Measurements from ENCODE around the gene ASAP3. TPM values are rescaled to one million over a fixed set of nuclear protein-coding genes. Genes with fewer than 3 reads are reported as not detected.
A peak's percentile ranks its signal among the peaks of the same experiment; 100 is the strongest.

Gene ASAP3
- total and polyA plus RNA-seq, 2 of the 13 experiments (the other 11 are each of a cell fraction or from before 2014, with no cell fraction given), result 32.6 to 37.0 TPM

GRCh38 chr1:23530087-23530746, 46.2 kb upstream of the ASAP3 start (continued):
- TF ChIP-seq, protein P1, sequence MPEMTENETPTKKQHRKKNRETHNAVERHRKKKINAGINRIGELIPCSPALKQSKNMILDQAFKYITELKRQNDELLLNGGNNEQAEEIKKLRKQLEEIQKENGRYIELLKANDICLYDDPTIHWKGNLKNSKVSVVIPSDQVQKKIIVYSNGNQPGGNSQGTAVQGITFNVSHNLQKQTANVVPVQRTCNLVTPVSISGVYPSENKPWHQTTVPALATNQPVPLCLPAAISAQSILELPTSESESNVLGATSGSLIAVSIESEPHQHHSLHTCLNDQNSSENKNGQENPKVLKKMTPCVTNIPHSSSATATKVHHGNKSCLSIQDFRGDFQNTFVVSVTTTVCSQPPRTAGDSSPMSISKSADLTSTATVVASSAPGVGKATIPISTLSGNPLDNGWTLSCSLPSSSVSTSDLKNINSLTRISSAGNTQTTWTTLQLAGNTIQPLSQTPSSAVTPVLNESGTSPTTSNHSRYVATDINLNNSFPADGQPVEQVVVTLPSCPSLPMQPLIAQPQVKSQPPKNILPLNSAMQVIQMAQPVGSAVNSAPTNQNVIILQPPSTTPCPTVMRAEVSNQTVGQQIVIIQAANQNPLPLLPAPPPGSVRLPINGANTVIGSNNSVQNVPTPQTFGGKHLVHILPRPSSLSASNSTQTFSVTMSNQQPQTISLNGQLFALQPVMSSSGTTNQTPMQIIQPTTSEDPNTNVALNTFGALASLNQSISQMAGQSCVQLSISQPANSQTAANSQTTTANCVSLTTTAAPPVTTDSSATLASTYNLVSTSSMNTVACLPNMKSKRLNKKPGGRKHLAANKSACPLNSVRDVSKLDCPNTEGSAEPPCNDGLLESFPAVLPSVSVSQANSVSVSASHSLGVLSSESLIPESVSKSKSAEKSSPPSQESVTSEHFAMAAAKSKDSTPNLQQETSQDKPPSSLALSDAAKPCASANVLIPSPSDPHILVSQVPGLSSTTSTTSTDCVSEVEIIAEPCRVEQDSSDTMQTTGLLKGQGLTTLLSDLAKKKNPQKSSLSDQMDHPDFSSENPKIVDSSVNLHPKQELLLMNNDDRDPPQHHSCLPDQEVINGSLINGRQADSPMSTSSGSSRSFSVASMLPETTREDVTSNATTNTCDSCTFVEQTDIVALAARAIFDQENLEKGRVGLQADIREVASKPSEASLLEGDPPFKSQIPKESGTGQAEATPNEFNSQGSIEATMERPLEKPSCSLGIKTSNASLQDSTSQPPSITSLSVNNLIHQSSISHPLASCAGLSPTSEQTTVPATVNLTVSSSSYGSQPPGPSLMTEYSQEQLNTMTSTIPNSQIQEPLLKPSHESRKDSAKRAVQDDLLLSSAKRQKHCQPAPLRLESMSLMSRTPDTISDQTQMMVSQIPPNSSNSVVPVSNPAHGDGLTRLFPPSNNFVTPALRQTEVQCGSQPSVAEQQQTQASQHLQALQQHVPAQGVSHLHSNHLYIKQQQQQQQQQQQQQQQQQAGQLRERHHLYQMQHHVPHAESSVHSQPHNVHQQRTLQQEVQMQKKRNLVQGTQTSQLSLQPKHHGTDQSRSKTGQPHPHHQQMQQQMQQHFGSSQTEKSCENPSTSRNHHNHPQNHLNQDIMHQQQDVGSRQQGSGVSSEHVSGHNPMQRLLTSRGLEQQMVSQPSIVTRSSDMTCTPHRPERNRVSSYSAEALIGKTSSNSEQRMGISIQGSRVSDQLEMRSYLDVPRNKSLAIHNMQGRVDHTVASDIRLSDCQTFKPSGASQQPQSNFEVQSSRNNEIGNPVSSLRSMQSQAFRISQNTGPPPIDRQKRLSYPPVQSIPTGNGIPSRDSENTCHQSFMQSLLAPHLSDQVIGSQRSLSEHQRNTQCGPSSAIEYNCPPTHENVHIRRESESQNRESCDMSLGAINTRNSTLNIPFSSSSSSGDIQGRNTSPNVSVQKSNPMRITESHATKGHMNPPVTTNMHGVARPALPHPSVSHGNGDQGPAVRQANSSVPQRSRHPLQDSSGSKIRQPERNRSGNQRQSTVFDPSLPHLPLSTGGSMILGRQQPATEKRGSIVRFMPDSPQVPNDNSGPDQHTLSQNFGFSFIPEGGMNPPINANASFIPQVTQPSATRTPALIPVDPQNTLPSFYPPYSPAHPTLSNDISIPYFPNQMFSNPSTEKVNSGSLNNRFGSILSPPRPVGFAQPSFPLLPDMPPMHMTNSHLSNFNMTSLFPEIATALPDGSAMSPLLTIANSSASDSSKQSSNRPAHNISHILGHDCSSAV (CRISPR knock-in tag; IDR thresholded peaks at IDR 0.05; ENCODE audit: borderline replicate concordance), result no peak
- no peak for TF ChIP-seq ZNF772 (CRISPR knock-in tag; IDR thresholded peaks at IDR 0.05)
- TF ChIP-seq ZNF777 (CRISPR knock-in tag; IDR thresholded peaks at IDR 0.05), result peak; percentile 94
- TF ChIP-seq, protein P2, sequence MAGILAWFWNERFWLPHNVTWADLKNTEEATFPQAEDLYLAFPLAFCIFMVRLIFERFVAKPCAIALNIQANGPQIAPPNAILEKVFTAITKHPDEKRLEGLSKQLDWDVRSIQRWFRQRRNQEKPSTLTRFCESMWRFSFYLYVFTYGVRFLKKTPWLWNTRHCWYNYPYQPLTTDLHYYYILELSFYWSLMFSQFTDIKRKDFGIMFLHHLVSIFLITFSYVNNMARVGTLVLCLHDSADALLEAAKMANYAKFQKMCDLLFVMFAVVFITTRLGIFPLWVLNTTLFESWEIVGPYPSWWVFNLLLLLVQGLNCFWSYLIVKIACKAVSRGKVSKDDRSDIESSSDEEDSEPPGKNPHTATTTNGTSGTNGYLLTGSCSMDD (CRISPR knock-in tag; IDR thresholded peaks at IDR 0.05), result no peak
- no peak for TF ChIP-seq NONO (IDR thresholded peaks at IDR 0.05)
- peak; percentile 40 for TF ChIP-seq NONO (CRISPR knock-in tag; conservative IDR thresholded peaks at IDR 0.05)
- TF ChIP-seq TCF7L2 (IDR thresholded peaks at IDR 0.05; ENCODE audit: low read depth, low read length), result no peak
- no peak for TF ChIP-seq MYC (CRISPR knock-in tag; IDR thresholded peaks at IDR 0.05; ENCODE audit: borderline replicate concordance)
- TF ChIP-seq BRD4 (CRISPR knock-in tag; IDR thresholded peaks at IDR 0.05), result no peak
- 0 out of 2 replicates have a peak, but pooled peaks have one; percentile 44 for TF ChIP-seq ZNF773 (CRISPR knock-in tag; IDR thresholded peaks at IDR 0.05; ENCODE audit: borderline replicate concordance)
- no peak for TF ChIP-seq ZNF598 (CRISPR knock-in tag; IDR thresholded peaks at IDR 0.05; ENCODE audit: borderline replicate concordance)
- 0 out of 2 replicates have a peak, but pooled peaks have one; percentile 27 for TF ChIP-seq ZNF280B (CRISPR knock-in tag; IDR thresholded peaks at IDR 0.05; ENCODE audit: borderline replicate concordance)
- TF ChIP-seq AGO2 (optimal IDR thresholded peaks at IDR 0.05; ENCODE audit: low read depth, low read length), result no peak
- peak; percentile 53; the same call in 1 of the 2 replicates for TF ChIP-seq ZNF24 (IDR thresholded peaks at IDR 0.05)
- TF ChIP-seq MEF2D (CRISPR knock-in tag; IDR thresholded peaks at IDR 0.05), result no peak
- TF ChIP-seq, protein P3, sequence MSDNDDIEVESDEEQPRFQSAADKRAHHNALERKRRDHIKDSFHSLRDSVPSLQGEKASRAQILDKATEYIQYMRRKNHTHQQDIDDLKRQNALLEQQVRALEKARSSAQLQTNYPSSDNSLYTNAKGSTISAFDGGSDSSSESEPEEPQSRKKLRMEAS (IDR thresholded peaks at IDR 0.05), result peak; percentile 1; the same call in 1 of the 2 replicates
- TF ChIP-seq, protein P4, sequence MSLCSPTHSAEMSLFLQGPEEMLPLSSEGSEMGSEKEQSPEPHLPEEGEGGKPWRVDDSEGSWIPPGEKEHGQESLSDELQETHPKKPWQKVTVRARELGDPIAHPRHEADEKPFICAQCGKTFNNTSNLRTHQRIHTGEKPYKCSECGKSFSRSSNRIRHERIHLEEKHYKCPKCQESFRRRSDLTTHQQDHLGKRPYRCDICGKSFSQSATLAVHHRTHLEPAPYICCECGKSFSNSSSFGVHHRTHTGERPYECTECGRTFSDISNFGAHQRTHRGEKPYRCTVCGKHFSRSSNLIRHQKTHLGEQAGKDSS (CRISPR knock-in tag; IDR thresholded peaks at IDR 0.05; ENCODE audit: borderline replicate concordance, low read depth), result peak; percentile 99
- no peak for TF ChIP-seq MAFK (conservative IDR thresholded peaks at IDR 0.05 in 1 of 2, IDR thresholded peaks at IDR 0.05 in 1 of 2; ENCODE audit: low read length in 2 of 2)

All from HepG2 (cell line).